8988T (cell line): ENCODE results near the gene FUT1.
"Not testable (repeated sequence)": the region's sequence is repeated elsewhere in the genome, so short reads cannot be mapped to it uniquely, and the experiment has no call there.

Experiments used
- DNase-seq: peaks from one replicate; pipeline ENCODE4 v3.0.0; 2011

Gene FUT1

DNA sequence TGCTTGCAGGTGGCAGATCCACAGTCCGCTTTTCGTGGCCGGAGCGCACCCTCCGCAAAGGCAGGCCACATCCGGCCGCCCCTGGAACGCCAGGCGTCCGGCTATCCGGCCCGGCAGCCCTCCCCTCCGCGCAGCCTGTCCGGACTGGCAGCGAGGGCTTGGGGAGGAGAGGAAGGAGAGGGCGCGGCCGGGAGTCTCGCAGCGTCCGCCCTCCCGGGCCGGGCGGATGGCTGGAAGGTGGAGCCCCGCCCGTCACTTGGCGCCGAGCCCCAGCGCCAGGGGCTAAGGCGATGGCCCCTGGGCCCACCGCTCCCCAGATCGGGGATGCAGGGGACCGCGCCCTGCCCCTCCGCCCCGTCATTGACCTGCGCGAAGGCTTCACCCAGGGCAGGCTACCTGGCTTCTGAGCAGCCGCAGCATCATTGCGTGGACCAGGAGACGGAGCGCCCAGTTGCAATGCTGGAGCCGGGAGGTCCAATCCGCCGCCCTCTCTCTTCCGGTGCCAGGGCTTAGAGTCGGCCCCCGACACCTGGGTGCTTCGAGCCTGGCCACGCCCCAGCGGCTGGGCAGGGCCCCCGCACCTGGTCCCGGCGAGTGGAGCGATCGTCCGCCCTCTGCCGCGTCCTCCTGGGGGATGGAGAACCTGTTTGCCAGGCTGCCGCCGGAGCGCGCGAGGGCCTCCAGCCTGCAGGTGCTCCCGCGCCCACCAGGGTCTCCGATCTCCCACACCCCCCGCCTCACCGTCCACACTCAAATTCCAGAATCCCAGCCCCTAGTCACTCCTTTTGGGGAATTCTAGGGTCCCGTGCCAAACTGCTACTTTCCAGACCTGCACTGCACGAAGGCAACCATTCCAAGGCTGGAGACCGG is at the start of gene FUT1:
FUT1 (minus strand) TSS at position 146 of the 870 bp plus-strand sequence. CDS start 1,360 bp downstream, outside the sequence.
- DNase-seq, result peak; percentile 75

GRCh38 chr19:48799358-48800300 is 47.2 kb upstream of the FUT1 start:
- DNase-seq, result no peak

DNA sequence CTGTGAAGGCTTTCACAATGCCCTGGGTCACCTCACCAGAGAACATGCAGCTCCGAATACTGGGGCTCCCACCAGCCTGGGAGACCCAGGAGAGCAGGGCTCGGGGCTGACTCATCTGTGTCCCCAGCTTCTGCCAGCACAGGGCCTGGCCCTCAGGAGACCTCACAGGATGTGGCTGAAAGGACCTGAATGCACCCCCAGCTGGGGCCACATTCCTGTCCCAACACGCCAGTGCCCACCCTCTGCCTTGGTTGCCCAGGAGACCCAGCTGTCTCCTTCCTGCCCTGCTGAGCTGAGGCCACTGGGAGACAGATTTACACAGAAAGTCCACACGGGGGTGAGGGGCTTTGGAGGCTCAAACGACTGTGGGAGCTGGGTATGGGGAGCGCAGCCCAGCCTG is 46.5 kb upstream of the FUT1 start:
- no peak for DNase-seq

DNA sequence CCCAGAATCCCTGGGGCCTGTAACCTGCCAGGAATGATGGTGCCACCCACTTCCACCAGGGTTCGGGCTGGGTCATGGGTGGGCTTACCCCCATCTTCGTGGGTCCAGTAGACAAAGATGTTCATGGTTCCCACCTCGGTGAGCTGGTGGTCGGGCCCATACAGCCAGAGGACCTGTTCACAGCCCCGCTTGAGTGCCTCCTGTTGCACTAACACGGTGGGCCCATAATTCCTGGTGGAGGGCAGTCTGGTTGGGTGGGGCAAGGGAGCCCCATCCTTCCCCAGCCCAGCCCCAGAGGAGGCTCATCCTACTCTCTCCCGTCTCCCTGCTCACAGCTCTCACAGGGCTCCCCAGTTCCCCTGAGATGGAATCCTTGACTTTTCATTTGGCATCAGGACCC is 44.7 kb upstream of the FUT1 start:
- DNase-seq, result no peak

DNA sequence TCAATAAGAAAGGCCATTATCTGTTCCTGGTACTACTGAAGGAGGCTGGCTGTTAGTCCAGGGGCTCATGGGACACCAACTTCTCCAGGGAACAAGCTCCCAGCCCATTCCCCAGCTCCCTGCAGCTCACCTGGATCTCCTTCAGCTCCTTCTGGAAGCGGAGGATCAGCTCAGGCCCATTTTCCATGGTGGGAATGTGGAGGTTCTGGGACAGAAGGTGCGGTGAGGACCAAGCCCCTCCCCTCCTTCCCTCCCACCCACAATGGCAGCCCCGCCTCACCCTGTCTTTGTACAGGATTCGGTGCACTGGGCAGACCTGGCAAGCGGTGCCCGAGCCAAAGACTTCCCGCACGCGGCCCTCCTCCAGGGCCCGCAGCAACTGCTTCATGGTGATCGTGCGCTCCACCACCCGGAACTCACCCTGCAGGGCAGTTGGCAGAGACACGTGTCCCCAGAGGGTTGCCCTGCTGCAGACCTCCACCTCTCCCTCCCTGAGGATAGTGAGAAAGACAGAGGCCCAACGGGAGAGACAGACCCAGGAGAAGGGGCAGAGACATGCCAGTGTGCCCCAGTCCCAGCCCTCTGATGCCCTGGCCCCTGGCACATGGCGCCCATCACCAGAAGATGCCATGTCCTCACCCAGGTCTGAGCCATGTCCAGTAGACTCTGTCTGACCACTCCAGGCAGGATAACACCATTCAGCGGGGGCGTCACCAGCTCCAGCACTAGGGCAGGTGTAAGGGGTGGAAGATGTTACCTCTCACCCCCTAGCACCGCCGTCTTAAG is 44.0 kb upstream of the FUT1 start:
- DNase-seq, result no peak

GRCh38 chr19:48795685-48796070 is 43.2 kb upstream of the FUT1 start:
- no peak for DNase-seq

DNA sequence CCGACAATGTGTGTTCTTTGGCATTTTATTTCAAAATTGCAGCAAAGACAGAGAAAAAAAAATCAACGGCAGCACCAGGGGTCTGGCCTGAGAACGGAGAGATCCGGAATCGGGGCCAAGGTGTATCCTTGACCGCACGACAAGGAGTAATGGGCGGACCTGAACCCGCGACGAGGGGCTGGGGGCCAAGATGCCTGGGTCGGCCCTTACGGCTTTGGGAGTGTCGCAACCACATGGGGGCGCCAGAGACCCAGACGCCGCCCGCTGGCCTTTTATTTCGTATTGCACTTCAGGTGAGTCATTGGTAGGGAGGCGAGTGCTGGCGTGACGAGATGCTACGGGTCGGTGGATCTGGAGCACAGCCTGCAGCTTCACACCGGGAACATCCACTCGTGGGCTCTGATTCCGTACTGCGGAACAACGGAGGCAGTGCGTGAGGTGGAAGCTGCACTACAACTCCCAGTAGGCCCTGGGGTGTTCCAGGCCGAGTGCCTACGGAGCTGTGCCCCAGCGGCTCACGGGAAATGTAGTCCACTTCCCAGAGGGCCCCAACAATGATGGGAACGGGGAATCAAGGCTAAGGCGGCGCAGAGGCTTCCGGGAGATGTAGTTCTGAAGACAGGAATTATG is 42.7 kb upstream of the FUT1 start:
- DNase-seq, result peak; percentile 65

DNA sequence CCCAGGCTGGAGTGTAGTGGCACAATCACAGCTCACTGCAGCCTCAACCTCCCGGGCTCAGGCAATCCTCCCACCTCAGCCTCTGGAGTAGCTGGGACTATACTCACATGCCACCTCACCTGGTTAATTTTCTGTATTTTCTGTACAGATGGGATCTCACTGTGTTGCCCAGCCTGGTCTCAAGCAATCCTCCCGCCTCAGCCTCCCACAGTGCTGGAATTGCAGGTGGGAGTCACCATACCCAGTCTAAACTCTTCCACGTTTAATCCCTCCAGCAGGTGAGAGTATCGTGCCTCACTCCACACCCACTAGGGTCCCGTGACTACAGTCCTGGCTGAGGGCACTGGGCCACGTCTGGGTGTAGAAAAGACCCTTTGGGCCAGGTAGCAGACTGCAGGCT is 41.9 kb upstream of the FUT1 start:
- DNase-seq, result no peak

- no peak for DNase-seq
Observed at GRCh38 chr19:48793271-48793670, 40.8 kb upstream of the FUT1 start.

- DNase-seq, result not testable (repeated sequence)
Observed at GRCh38 chr19:48787331-48787730, 34.9 kb upstream of the FUT1 start.

- not testable (repeated sequence) for DNase-seq
Observed at GRCh38 chr19:48786422-48786821, 34.0 kb upstream of the FUT1 start.

- no peak for DNase-seq
Observed at GRCh38 chr19:48784527-48784926, 32.1 kb upstream of the FUT1 start.

GRCh38 chr19:48780631-48781391 is 28.4 kb upstream of the FUT1 start:
- no peak for DNase-seq

GRCh38 chr19:48779636-48780035 is 27.2 kb upstream of the FUT1 start:
- DNase-seq, result no peak

DNA sequence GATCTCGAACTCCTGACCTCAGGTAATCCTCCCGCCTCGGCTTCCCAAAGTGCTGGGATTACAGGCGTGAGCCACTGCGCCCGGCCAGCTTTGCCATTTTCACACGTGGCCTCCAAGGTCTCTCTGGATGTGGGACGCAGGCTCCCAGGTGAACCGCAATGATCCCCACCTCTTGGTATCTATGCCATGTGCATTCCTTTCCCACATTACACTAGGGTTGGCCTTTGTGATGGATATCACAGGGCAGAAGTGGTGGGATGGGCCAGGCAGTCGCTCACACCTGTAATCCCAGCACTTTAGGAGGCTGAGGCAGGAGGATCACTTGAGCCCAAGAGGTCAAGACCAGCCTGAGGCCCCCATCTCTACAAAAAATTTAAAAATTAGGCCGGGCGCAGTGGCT is 25.3 kb upstream of the FUT1 start:
- DNase-seq, result no peak

GRCh38 chr19:48777139-48777538 is 24.7 kb upstream of the FUT1 start:
- no peak for DNase-seq

DNA sequence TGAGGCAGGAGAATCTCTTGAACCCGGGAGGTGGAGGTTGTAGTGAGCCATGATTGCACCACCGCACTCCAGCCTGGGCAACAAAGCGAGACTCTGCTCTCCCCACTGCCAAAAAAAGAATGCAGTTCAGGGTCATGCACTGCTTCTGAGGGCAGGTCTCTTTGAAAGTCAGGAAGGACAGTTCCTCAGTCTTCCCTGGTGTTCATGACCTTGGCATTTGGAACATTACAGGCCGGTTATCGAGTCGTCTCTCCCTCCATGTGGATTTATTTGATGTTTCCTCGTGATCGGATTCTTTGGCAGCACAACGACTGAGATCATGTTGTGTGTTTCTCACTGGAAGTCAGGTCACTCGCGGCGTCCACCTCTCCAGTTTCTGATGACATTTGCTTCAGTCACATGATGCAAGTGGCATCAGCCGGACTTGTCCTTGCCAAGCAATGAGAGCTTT is 20.1 kb upstream of the FUT1 start:
- DNase-seq, result no peak

- DNase-seq, result no peak
Observed at GRCh38 chr19:48770734-48771472, 18.5 kb upstream of the FUT1 start.

- DNase-seq, result no peak
Observed at GRCh38 chr19:48770266-48770665, 17.8 kb upstream of the FUT1 start.

DNA sequence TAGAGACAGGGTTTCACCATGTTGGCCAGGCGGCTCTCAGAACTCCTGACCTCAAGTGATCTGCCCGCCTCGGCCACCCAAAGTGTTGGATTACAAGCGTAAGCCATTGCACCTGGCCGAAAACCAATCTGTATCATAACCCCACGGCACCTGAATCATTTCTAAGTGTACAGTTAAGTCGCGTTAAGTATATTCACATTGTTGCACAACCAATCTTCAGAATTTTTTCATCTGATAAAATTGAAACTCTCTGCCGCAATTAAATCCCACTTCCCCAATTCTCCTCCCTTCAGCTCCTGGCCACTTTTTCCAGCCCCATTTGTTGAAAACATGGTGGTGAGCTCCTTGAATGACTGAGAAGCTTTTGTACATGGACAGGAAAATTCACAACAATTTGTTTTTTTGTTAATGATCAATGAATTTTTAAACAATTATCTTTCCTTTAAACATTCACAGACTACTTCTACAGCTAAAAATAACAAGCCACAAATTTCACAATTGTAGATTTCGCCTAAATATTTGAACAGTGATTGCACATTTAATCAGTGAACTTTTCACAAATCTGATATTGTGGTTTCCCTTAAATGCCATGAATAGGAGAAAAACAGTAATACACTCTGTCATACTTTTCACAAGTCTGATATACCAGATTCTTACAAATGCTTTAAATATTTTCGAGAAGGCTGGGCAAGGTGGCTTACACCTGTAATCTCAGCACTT is 16.7 kb upstream of the FUT1 start:
- no peak for DNase-seq
